K562 (cell line): Measurements from ENCODE around the gene PPP1R13L. TPM values are rescaled to one million over a fixed set of nuclear protein-coding genes. Genes with fewer than 3 reads are reported as not detected.

ENCODE experiments used
- EHMT2 ChIP-seq: fragments of 450-650 bp; IDR thresholded peaks from 2 replicates; pipeline ENCODE4 v1.6.1; 2018; ENCODE audit warnings: antibody characterized with exemption
- ESRRB ChIP-seq: fragments of 250-450 bp; sonication (Bioruptor Pico); IDR thresholded peaks from 2 replicates; pipeline ENCODE4 v1.5.0; 2020; ENCODE audit warnings: mild to moderate bottlenecking, moderate library complexity, borderline replicate concordance
- HEY1 ChIP-seq: fragments of 250-450 bp; sonication (Bioruptor Pico); IDR thresholded peaks from 2 replicates; pipeline ENCODE4 v1.5.0; 2020; ENCODE audit warnings: mild to moderate bottlenecking, moderate library complexity, borderline replicate concordance
- HNRNPLL ChIP-seq: fragments of 200-400 bp; formaldehyde crosslinking; IDR thresholded peaks from 2 replicates; pipeline ENCODE4 v1.6.1; 2017; ENCODE audit warnings: low read length, low read depth, mild to moderate bottlenecking; ENCODE audit not compliant: poor library complexity, severe bottlenecking
- LCOR ChIP-seq: sonication (generic); formaldehyde crosslinking; IDR thresholded peaks from 2 replicates; pipeline ENCODE4 v1.8.0; 2022; ENCODE audit warnings: mild to moderate bottlenecking, missing genetic modification reagents
- MCM3 ChIP-seq: fragments of 450-650 bp; IDR thresholded peaks from 2 replicates; pipeline ENCODE4 v1.6.1; 2016
- NBN ChIP-seq: fragments of 450-650 bp; IDR thresholded peaks from 2 replicates; pipeline ENCODE4 v1.6.1; 2016; ENCODE audit warnings: low read depth, mild to moderate bottlenecking
- POLR2B ChIP-seq: fragments of 450-650 bp; IDR thresholded peaks from 2 replicates; pipeline ENCODE4 v1.6.1; 2018; ENCODE audit warnings: low read depth; ENCODE audit not compliant: partially characterized antibody
- POLR2G ChIP-seq: fragments of 200-400 bp; formaldehyde crosslinking; IDR thresholded peaks from 2 replicates; pipeline ENCODE4 v1.6.1; 2017; ENCODE audit warnings: low read depth, mild to moderate bottlenecking, antibody characterized with exemption, low read length, moderate library complexity
- PTRF ChIP-seq: fragments of 450-650 bp; IDR thresholded peaks from 2 replicates; pipeline ENCODE4 v1.6.1; 2016; ENCODE audit warnings: mild to moderate bottlenecking, missing genetic modification characterization, missing compliant biosample characterization
- SAFB2 ChIP-seq: fragments of 200-400 bp; formaldehyde crosslinking; IDR thresholded peaks from 2 replicates; pipeline ENCODE4 v1.6.1; 2018; ENCODE audit warnings: borderline replicate concordance, low read length, low read depth, moderate library complexity; ENCODE audit not compliant: severe bottlenecking
- ZNF12 ChIP-seq: sonication (generic); formaldehyde crosslinking; IDR thresholded peaks from 2 replicates; pipeline ENCODE4 v1.4.0; 2020; ENCODE audit warnings: mild to moderate bottlenecking, missing genetic modification reagents
- polyA plus RNA-seq, 8 experiments: library from polyadenylated mRNA; depleted of rRNA in 4 of 8; stranded (reverse) in 5 of 8; unstranded in 3 of 8; fragments of >200 nt; fragmentation: Nextera tagmentation in 2 of 8; fragmentation: Illumina TruSeq in 1 of 8; extraction: Ambion mirVana in 2 of 8; extraction: Trizol in 1 of 8; gene quantifications; 2 replicates each; pipeline versions ENCODE4 v1.2.1 to v1.2.3, GENCODE V29; 2011 to 2014; ENCODE audit warnings: inconsistent platforms in 1 of 8, missing spikeins in 1 of 8
- total RNA-seq, 7 experiments: library from RNA; depleted of rRNA in 6 of 7; stranded (reverse); fragments of >200 nt in 6 of 7; fragmentation: Illumina TruSeq in 2 of 7; extraction: Trizol in 2 of 7; gene quantifications; 2 replicates each; pipeline versions ENCODE4 v1.2.1 to v1.2.3, GENCODE V29; 2011 to 2021; ENCODE audit warnings: low replicate concordance in 1 of 7
- TF ChIP-seq, protein P1 (sequence below): fragments of 450-650 bp; IDR thresholded peaks from one replicate; pipeline ENCODE4 v1.6.1; 2018; ENCODE audit warnings: mild to moderate bottlenecking, moderate library complexity; ENCODE audit not compliant: partially characterized antibody
- TF ChIP-seq, protein P2 (sequence below), 2 experiments: fragments of 450-650 bp in 1 of 2; sonication (generic) in 1 of 2; formaldehyde crosslinking in 1 of 2; IDR thresholded peaks; 2 replicates each; pipeline versions ENCODE4 v1.7.1 to v1.9.0; 2016 to 2022; ENCODE audit warnings: inconsistent platforms in 1 of 2, mild to moderate bottlenecking in 1 of 2, missing genetic modification reagents in 1 of 2
- TF ChIP-seq, protein P3 (sequence below): fragments of 250-450 bp; sonication (Bioruptor Pico); IDR thresholded peaks from 2 replicates; pipeline ENCODE4 v1.5.0; 2021

The PPP1R13L gene
- total and polyA plus RNA-seq, 9 of the 15 experiments (the other 6 are each of a cell fraction or from before 2014, with no cell fraction given), result 0.32 to 6.7 (median 2.0) TPM

DNA sequence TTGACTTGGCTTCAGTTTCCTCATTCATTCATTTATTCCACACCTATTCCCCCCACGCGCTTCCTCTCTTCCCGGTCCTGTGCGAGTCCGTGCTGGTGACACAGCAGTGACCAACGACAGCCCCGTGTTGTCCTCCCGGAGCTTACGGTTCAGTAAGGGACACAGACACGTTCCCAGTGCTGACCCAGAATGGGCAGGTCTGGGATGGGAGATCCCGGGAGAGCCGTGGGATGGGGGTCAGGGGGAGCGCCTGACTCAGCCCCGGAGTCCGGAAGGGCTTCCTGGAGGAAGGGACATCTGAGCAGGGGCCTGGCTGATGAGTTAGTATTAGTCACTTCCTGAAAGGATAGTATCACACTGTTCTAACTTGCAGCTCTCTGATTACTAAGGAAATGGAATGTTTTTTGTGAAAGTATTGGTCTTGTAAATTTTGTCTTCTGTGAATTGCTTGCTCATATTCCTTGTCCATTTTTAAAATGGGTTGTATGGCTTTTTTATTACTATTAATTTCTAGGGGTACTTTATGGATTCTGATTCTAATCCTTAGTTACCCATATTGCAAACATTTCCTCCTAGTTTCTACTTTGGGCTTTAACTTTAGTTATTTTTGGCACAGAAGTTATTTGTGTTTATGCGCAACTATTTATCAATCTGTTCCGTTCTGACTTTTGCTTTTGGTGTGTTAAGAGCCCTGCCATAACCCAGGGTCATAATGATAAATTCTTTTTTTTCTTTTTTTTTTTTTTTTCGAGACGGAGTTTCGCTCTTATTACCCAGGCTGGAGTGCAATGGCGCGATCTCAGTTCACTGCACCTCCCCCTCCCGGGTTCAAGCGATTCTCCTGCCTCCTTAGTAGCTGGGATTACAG lies 19.6 kb upstream of the PPP1R13L start (continued):
- TF ChIP-seq PTRF (tag) (no peak), POLR2B (peak; percentile 15), EHMT2 (0 out of 2 replicates have a peak, but pooled peaks have one; percentile 7), LCOR (CRISPR knock-in tag) (no peak; the same call in none of the 2 replicates), HNRNPLL (no peak), NBN (peak; percentile 81; the same call in 1 of the 2 replicates), ESRRB (CRISPR knock-in tag) (0 out of 2 replicates have a peak, but pooled peaks have one; percentile 7), SAFB2 (no peak), MCM3 (no peak), POLR2G (0 out of 2 replicates have a peak, but pooled peaks have one; percentile 12), HEY1 (CRISPR knock-in tag) (no peak), ZNF12 (CRISPR knock-in tag) (peak; percentile 70; the same call in 1 of the 2 replicates)
- TF ChIP-seq, protein P1, sequence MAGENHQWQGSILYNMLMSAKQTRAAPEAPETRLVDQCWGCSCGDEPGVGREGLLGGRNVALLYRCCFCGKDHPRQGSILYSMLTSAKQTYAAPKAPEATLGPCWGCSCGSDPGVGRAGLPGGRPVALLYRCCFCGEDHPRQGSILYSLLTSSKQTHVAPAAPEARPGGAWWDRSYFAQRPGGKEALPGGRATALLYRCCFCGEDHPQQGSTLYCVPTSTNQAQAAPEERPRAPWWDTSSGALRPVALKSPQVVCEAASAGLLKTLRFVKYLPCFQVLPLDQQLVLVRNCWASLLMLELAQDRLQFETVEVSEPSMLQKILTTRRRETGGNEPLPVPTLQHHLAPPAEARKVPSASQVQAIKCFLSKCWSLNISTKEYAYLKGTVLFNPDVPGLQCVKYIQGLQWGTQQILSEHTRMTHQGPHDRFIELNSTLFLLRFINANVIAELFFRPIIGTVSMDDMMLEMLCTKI, result no peak
- TF ChIP-seq, protein P2, sequence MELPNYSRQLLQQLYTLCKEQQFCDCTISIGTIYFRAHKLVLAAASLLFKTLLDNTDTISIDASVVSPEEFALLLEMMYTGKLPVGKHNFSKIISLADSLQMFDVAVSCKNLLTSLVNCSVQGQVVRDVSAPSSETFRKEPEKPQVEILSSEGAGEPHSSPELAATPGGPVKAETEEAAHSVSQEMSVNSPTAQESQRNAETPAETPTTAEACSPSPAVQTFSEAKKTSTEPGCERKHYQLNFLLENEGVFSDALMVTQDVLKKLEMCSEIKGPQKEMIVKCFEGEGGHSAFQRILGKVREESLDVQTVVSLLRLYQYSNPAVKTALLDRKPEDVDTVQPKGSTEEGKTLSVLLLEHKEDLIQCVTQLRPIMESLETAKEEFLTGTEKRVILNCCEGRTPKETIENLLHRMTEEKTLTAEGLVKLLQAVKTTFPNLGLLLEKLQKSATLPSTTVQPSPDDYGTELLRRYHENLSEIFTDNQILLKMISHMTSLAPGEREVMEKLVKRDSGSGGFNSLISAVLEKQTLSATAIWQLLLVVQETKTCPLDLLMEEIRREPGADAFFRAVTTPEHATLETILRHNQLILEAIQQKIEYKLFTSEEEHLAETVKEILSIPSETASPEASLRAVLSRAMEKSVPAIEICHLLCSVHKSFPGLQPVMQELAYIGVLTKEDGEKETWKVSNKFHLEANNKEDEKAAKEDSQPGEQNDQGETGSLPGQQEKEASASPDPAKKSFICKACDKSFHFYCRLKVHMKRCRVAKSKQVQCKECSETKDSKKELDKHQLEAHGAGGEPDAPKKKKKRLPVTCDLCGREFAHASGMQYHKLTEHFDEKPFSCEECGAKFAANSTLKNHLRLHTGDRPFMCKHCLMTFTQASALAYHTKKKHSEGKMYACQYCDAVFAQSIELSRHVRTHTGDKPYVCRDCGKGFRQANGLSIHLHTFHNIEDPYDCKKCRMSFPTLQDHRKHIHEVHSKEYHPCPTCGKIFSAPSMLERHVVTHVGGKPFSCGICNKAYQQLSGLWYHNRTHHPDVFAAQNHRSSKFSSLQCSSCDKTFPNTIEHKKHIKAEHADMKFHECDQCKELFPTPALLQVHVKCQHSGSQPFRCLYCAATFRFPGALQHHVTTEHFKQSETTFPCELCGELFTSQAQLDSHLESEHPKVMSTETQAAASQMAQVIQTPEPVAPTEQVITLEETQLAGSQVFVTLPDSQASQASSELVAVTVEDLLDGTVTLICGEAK (IDR thresholded peaks at IDR 0.05), result no peak
- TF ChIP-seq, protein P2 (CRISPR knock-in tag; IDR thresholded peaks at IDR 0.05), result no peak
- TF ChIP-seq, protein P3, sequence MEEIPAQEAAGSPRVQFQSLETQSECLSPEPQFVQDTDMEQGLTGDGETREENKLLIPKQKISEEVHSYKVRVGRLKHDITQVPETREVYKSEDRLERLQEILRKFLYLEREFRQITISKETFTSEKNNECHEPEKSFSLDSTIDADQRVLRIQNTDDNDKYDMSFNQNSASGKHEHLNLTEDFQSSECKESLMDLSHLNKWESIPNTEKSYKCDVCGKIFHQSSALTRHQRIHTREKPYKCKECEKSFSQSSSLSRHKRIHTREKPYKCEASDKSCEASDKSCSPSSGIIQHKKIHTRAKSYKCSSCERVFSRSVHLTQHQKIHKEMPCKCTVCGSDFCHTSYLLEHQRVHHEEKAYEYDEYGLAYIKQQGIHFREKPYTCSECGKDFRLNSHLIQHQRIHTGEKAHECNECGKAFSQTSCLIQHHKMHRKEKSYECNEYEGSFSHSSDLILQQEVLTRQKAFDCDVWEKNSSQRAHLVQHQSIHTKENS (CRISPR knock-in tag), result no peak
